Bronchial epithelial cell (primary cell): ENCODE data around the gene AFG3L2. TPM values are rescaled to one million over a fixed set of nuclear protein-coding genes. Genes with fewer than 3 reads are reported as not detected.

ENCODE experiments used
- DNase-seq: peaks from one replicate; pipeline ENCODE4 v3.0.0-alpha.2; 2010; ENCODE audit warnings: low read depth
- FAIRE-seq: peaks from 2 replicates; lab custom pipeline; 2011; peaks lifted over from hg19 to GRCh38; lab: Jason Lieb, UNC
- H3K27me3 ChIP-seq: 2 replicates; pipeline ENCODE4 v1.5.1; 2011; ENCODE audit warnings: low read length; ENCODE audit not compliant: control insufficient read depth, insufficient read depth
- H3K36me3 ChIP-seq: 2 replicates; pipeline ENCODE4 v1.5.1; 2011; ENCODE audit warnings: low read length; ENCODE audit not compliant: control insufficient read depth, insufficient read depth
- H3K4me3 ChIP-seq: 2 replicates; pipeline ENCODE4 v1.5.1; 2011; ENCODE audit warnings: mild to moderate bottlenecking, low read depth, low read length, control low read depth
- total RNA-seq: library from RNA; depleted of rRNA; stranded (reverse); fragments of >200 nt; gene quantifications from 2 replicates; pipeline ENCODE4 v1.2.1, GENCODE V29; 2014
- TF ChIP-seq, protein P1 (sequence below): IDR thresholded peaks from 2 replicates; pipeline ENCODE4 v1.5.1; 2011; ENCODE audit warnings: mild to moderate bottlenecking, moderate library complexity, low read length, control low read depth, inconsistent platforms; ENCODE audit not compliant: insufficient read depth, severe bottlenecking

AFG3L2 gene
- total RNA-seq, 1 donor from 2014 or later: 67.1 TPM

DNA sequence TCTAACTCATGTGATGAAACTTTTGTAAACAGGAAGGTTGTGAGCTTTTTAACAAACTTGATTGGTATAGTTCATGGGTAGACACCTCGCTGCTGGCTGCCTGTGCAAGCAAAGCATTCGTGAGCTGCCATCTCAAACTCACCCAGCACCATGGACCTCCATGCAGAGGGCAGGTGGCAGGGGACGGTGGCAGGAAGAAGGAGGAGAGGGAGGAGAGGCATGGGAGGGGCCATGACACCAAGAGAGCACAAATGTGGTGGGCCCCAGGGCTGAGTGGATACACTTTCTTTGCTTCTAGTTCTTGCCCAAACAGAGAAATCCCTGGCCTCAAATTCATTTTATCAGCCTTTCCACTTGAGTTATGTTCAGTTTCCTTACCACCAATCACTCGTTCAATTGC, 29.1 kb downstream of the AFG3L2 start:
- FAIRE-seq (no peak), DNase-seq (no peak)
- no peak overlapping the region for H3K4me3 ChIP-seq
- peaks cover 36% of the 10 kb centered on the region for H3K36me3 ChIP-seq
- TF ChIP-seq, protein P1, sequence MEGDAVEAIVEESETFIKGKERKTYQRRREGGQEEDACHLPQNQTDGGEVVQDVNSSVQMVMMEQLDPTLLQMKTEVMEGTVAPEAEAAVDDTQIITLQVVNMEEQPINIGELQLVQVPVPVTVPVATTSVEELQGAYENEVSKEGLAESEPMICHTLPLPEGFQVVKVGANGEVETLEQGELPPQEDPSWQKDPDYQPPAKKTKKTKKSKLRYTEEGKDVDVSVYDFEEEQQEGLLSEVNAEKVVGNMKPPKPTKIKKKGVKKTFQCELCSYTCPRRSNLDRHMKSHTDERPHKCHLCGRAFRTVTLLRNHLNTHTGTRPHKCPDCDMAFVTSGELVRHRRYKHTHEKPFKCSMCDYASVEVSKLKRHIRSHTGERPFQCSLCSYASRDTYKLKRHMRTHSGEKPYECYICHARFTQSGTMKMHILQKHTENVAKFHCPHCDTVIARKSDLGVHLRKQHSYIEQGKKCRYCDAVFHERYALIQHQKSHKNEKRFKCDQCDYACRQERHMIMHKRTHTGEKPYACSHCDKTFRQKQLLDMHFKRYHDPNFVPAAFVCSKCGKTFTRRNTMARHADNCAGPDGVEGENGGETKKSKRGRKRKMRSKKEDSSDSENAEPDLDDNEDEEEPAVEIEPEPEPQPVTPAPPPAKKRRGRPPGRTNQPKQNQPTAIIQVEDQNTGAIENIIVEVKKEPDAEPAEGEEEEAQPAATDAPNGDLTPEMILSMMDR: no peak
- H3K27me3 ChIP-seq: no peaks in the 10 kb centered on the region

GRCh38 chr18:12346240-12346565, 30.8 kb downstream of the AFG3L2 start:
- TF ChIP-seq, protein P1: no peak
- H3K36me3 ChIP-seq: peaks cover 30% of the 10 kb centered on the region

DNA sequence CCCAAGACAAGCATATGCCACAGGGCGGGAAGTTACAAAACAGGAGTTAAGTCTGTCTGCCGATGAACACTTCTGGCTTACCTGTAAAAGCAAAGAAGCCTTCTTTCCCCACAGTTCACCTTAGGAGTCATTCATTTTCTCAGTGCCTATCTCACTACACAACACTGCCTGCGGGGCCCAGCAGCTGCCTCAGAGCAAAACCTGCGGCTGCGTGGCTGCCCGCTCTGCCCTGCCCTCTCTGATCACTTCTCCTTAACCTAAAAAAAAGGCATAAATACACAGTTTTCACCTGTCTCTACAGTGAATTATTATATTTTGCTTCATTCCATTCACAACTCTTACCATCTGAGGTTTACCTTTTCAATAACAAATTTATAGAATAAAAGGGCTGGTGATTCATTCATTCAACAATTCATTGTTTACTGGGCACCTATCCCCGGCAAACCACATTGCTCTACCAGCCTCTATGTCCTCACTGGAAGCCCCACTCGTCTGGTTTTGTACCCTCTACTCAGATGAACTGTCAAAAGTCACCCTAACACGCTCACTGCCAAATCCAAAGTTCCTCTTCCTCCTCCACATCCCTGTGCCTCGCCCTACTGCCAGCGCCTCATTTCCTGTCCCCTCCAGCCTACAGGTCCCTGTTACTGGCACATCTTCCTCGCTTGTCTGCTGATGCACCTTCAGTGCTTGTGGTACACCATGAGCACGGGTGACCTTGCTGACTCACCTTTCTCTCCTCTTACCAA, 31.4 kb downstream of the AFG3L2 start:
- Histone ChIP-seq H3K36me3 (peaks cover 28% of the 10 kb centered on the region), H3K4me3 (no peak overlapping the region), H3K27me3 (no peaks in the 10 kb centered on the region)
- DNase-seq (no peak), FAIRE-seq (no peak)
- TF ChIP-seq, protein P1: no peak

More at GRCh38 chr18:12346240-12346565, 30.8 kb downstream of the AFG3L2 start:
- DNase-seq: no peak
- FAIRE-seq: no peak
- no peak overlapping the region for H3K4me3 ChIP-seq
- no peaks in the 10 kb centered on the region for H3K27me3 ChIP-seq

DNA sequence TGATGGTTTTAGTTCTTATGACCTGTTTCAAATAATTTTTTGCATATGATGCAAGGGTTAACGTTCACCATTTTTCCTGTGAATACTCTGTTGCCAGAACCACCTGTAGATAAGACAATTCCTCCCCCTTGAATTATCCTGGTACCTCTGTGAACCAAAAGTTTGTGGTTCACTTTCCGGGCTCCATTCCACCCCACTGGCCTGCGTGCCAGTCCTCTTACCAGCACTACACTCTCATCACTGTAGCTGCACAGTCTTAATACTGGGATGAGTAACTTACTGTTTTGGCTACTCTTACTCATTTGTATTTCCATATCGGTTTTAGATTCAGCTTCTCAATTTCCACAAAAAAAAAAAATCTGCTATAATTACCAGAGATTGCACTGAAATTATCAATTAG, 34.4 kb downstream of the AFG3L2 start:
- TF ChIP-seq, protein P1: no peak
- Histone ChIP-seq H3K4me3 (no peak overlapping the region), H3K36me3 (peaks cover 19% of the 10 kb centered on the region), H3K27me3 (no peaks in the 10 kb centered on the region)
- DNase-seq (no peak), FAIRE-seq (no peak)

GRCh38 chr18:12340945-12341660, 35.9 kb downstream of the AFG3L2 start:
- no peak overlapping the region for H3K4me3 ChIP-seq
- peaks cover 19% of the 10 kb centered on the region for H3K36me3 ChIP-seq
- TF ChIP-seq, protein P1: no peak
- FAIRE-seq (no peak), DNase-seq (no peak)
- H3K27me3 ChIP-seq: no peaks in the 10 kb centered on the region
